22Rv1 (cell line): ENCODE data around the gene NRP2.
A peak's percentile ranks its signal among the peaks of the same experiment; 100 is the strongest.

Experiments used
- H3K27ac ChIP-seq: fragments of 450-650 bp; 2 replicates; pipeline ENCODE4 v1.5.1; 2017
- CTCF ChIP-seq: fragments of 450-650 bp; IDR thresholded peaks from 2 replicates; pipeline ENCODE4 v1.5.1; 2017; ENCODE audit warnings: mild to moderate bottlenecking
- ZFX ChIP-seq: fragments of 450-650 bp; IDR thresholded peaks from 2 replicates; pipeline ENCODE4 v1.6.1; 2017; ENCODE audit warnings: antibody characterized with exemption, borderline replicate concordance

The NRP2 gene

GRCh38 chr2:205717999-205718398, 35.7 kb downstream of the NRP2 start:
- no peak for TF ChIP-seq CTCF
- no peak for TF ChIP-seq ZFX
- H3K27ac ChIP-seq = no peak overlapping the region

- TF ChIP-seq CTCF = no peak
- TF ChIP-seq ZFX = no peak
Measured at GRCh38 chr2:205719847-205720246, 37.5 kb downstream of the NRP2 start.

GRCh38 chr2:205720451-205720902, 38.2 kb downstream of the NRP2 start:
- no peak overlapping the region for H3K27ac ChIP-seq
- no peak for TF ChIP-seq CTCF
- no peak for TF ChIP-seq ZFX

More at GRCh38 chr2:205719847-205720246, 37.5 kb downstream of the NRP2 start:
- no peak overlapping the region for H3K27ac ChIP-seq

GRCh38 chr2:205721057-205721449, 38.8 kb downstream of the NRP2 start:
- peak; percentile 51 for TF ChIP-seq CTCF
- TF ChIP-seq ZFX = no peak
- H3K27ac ChIP-seq = no peak overlapping the region

GRCh38 chr2:205722283-205722918, 40.1 kb downstream of the NRP2 start:
- no peak overlapping the region for H3K27ac ChIP-seq
- TF ChIP-seq CTCF = no peak
- TF ChIP-seq ZFX = no peak

- TF ChIP-seq CTCF = no peak
- no peak for TF ChIP-seq ZFX
- H3K27ac ChIP-seq = no peak overlapping the region
Measured at GRCh38 chr2:205723179-205723578, 40.9 kb downstream of the NRP2 start.

GRCh38 chr2:205725059-205725458, 42.8 kb downstream of the NRP2 start:
- TF ChIP-seq ZFX = no peak
- TF ChIP-seq CTCF = no peak
- H3K27ac ChIP-seq = no peak overlapping the region
